Measurements from ENCODE around the gene SLC35E3. TPM values are rescaled to one million over a fixed set of nuclear protein-coding genes. Genes with fewer than 3 reads are reported as not detected.

Gene SLC35E3
- 1 to 10 TPM; 7.2 to 9.4 TPM for total RNA-seq
- long read RNA-seq, full-length matches to known transcripts: 26 of 32 reads
- long read RNA-seq, partial matches to known transcripts: 0 of 32 reads
- long read RNA-seq, other reads (novel, unspliced or antisense): 6 of 32 reads

DNA sequence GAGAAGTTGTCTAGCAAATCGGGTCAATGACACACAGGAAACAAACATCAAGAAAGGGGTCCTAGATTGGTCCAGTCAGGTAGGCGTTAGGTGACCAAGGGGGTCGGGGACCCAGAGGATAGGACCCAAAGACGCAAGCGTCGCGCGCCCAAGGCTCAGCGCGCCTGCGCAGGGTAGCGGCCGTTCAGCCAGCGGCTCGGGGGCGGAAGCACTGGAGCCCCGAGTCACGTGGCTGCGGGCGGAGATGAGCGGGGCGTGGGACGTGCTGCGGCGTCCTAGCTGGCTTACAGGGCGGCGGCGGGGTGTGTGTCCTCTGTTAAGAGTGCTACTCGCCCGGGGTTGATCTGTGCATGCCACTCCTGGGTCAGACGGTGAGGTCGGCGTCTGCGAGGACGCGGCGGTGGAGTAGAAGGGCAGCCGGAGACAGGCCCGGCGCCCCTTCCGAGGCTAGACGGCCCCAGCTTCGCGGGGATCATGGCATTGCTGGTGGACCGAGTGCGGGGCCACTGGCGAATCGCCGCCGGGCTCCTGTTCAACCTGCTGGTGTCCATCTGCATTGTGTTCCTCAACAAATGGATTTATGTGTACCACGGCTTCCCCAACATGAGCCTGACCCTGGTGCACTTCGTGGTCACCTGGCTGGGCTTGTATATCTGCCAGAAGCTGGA, at the start of gene SLC35E3:
SLC35E3 (plus strand) TSS at position 273 of the 668 bp plus-strand sequence; CDS start at position 475, 202 bp downstream.
- intact Hi-C loops (cut with DNase I, micrococcal nuclease): no loop called here
- DNase-seq: peak; percentile 94 to 96
- peak; percentile 99 for ATAC-seq

DNA sequence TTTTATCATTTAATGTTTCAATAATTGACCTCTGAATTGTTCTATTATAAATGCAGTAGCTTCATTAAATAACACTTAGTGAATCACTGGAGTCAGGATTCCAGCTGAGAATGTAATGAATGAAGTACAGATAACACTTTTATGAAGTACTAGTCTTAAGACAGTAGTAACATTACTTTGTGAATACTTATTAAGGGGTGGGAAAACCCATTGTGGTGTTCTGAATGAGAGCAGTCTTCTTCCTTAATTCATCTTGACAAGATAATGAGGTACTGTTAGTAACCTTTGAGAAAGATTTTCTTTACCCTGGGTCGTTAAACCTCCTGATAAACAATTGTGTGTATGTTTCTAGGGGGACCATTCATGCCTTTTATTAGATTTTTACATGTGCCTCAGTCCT, 46.5 kb upstream of the SLC35E3 start:
- DNase-seq (no peak), ATAC-seq (no peak)
- intact Hi-C loops (cut with DNase I, micrococcal nuclease): no loop called here

DNA sequence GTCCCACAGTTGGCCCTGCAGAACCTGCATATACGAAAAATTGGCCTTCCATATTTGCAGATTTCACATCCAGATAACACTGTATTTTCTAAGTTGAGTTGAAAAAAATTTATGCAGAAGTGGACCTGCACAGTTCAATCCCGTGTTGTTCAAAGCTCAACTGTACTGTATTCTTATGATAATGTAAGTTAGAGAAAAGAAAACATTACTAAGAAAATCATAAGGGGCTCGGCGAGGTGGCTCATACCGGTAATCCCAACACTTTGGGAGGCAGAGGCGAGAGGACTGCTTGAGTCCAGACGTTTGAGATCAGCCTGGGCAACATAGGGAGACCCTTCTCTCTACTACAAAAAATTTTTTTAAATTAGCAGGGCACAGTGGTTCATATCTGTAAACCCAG, 18.2 kb upstream of the SLC35E3 start:
- ATAC-seq (no peak), DNase-seq (no peak)
- intact Hi-C loops (cut with DNase I, micrococcal nuclease): no loop called here

DNA sequence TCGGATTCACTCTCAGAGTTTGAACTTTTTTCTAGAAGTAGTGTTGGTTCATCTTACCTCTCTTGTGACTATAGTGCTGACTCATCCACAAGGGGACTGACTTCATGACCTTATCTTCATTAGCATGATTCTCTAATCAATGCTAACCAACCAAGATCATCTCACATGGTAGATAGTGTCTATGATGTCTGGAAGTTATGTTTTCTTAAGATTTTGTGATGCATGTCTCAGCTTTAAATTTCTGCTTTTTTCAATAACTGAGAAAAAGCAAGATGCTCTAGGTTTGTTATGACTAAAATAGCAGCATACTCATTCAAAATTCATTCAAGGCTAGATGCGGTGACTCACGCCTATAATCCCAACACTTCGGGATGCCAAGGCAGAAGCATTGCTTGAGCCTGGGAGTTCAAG, 12.3 kb upstream of the SLC35E3 start:
- ATAC-seq: no peak
- intact Hi-C loops (cut with DNase I, micrococcal nuclease): no loop called here
- DNase-seq: no peak

DNA sequence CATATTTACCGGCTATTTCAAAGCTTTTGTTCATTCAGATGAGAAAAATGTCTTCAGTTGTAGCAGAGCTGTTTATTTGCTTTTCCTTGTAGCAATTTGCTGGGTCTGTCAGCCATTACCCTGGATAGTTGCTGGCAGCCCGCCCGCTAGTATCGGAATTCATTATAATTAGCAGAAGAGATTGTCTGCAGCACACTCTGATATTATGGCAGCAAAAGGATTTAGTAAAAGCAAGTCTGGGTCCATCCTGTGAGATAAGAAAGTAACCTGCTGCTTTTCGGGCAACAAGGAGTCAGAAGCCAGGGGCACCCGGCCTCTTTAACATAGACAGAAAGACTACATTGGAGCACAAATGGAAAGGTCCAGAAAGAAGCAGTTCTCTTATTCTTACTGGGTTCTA, 6.1 kb upstream of the SLC35E3 start:
- ATAC-seq: no peak
- intact Hi-C loops (cut with DNase I, micrococcal nuclease): no loop called here
- no peak for DNase-seq

DNA sequence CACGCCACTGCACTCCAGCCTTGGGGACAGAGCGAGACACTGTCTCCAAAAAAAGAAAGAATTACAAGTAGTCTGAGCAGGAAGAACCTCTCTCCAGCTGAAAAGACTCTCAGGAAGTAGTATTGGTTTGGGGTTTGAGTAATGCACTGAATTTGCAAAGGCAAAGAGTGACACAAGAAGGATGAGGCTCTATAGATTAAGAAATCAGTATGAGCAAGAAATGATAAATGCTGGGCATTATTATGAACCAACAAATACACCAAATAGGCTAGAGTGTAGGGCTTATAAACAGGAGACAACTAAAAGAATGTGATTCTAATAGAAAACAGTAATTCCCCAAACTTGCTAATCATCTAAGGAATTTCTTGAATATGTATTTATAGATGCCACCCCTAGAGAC, 2.6 kb upstream of the SLC35E3 start:
- intact Hi-C loops (cut with DNase I, micrococcal nuclease): no loop called here
- ATAC-seq (no peak), DNase-seq (no peak)

DNA sequence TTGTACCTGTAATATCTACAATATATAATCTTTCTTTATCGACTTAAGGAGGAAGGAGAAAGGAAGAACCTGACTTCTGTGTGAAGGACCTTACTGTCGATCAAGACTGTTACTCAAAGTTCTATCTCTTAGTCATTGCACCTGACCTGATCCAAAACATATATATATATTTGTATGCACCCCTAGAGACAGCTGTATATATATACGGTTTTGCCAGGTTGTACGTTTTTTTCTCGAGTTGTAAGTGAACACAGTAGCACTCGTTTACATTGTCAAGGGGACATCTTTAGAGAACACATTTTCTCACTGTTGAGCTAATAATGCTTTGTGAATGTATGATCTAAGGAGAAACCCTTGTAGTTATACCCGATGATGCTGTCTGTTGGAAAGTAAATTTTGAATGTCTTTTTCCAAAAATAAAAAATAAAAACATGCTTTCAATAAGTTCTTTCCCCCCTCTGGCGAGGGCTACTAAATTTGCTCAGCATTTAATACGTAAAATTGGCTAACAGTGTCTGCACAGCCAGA, 536 bp upstream of the SLC35E3 start:
- intact Hi-C loops (cut with DNase I, micrococcal nuclease): no loop called here
- ATAC-seq (peak; percentile 1), DNase-seq (no peak)

DNA sequence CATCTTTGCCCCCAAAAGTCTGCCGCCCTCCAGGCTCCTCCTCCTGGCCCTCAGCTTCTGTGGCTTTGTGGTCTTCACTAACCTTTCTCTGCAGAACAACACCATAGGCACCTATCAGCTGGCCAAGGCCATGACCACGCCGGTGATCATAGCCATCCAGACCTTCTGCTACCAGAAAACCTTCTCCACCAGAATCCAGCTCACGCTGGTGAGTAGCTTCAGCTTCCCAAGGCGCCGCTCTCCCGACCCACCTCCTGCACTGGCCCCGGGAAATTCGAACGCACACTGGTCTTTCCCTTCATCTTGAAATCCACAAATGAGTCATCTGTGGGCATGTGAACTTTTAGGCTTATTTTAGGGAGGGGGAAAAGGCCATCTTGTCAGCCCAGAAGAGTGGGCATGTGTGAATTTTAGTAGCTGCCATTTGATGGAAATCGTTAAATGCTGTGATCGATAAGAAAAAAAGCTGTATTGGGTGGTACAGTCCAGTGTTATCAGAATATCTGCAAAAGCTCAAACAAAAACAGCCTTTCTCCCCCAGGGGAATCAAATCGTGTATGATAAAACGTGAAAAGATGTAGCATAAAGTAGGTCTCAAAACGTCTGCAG, 700 bp downstream of the SLC35E3 start:
- ATAC-seq (peak; percentile 70), DNase-seq (peak; percentile 68 to 75)
- intact Hi-C loops (cut with DNase I, micrococcal nuclease): no loop called here

DNA sequence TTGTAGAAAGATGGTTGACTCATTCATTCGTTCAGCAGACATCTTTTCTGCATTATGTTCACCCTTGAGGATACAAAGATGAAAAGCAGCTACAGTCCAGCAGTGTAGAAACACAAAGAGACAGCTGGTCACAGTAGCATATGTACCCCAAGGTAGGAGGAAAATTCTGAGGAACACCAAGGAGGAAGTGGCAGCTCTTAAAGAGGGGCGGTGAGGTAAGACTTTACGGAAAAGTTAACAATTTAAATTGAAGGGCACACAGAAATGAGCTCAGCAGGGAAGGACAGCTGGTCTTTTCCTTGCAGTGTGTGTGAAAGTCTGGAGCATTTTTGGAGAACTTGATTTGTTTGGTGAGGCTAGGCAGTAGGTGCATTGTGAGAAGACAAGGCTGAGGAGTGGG, 3.5 kb downstream of the SLC35E3 start:
- ATAC-seq (no peak), DNase-seq (no peak)
- intact Hi-C loops (cut with DNase I, micrococcal nuclease): no loop called here

DNA sequence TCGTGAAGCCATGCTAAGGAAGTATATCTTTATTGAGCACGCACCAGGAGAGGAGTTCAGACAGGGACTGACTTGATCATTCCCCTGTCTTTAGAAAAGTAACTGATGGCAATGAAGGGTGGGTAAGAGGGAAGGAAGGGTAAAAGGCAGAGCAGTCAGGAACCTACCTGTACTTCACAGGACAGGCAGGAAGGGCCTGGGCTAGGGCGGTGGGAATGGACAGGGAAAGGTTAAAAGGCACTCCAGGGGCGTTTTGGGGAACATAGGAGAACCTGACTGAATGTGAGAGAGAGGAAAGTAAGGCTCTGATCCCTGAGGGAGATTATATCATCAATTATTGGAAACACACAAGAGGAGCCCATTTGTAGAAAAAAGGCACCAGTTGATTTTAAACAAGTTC, 3.9 kb downstream of the SLC35E3 start:
- intact Hi-C loops (cut with DNase I, micrococcal nuclease): no loop called here
- no peak for ATAC-seq
- no peak for DNase-seq

DNA sequence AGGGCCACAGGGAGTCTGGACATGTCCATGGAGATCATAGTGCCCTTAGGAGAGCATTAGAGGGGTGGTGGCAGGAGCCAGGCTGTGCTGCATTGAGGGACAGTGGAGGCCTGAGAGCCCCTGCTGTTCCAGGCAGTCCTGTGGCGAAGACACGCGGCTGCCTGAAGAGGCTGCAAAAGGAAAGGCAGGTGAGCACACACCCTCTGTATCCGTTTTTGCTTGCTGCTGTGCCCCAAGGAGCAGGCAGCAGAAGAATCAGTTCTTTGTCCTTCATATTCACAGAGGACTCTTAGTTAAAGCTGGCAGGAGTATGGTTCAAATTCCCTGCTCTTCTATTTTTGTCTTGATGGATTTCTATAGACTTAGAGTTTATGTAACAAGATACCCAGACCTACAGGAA, 4.5 kb downstream of the SLC35E3 start:
- no peak for ATAC-seq
- intact Hi-C loops (cut with DNase I, micrococcal nuclease): no loop called here
- DNase-seq: no peak

DNA sequence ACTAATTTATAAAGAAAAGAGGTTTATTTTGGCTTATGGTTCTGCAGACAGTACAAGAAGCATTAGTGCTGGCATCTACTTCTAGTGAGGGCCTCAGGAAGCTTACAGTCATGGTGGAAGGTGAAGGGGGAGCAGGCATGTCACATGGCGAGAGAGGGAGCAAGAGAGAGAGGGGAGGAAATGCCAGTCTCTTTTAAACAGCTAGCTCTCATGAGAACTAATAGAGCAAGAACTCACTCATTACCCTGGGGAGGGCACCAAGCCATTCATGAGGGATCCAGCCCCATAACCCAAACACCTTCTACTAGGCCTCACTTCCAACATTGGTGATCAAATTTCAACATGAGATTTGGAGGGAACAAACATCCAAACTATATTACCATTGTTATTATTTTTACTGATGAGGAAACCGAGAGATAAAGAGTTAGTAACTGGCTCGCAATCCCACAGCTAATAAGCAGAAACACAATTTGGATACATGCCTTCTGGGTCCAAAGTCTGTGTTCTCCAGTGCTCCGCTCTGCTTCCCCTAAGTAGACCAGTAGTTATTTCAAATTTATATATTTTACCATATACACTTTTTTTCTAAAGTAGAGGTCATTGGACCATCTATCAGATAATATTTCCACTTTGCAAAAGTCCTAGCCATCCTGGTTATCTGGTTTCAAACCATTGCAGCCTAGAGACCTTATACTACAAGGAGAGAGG, 9.7 kb downstream of the SLC35E3 start:
- intact Hi-C loops (cut with DNase I, micrococcal nuclease): no loop called here
- ATAC-seq (no peak), DNase-seq (no peak)

DNA sequence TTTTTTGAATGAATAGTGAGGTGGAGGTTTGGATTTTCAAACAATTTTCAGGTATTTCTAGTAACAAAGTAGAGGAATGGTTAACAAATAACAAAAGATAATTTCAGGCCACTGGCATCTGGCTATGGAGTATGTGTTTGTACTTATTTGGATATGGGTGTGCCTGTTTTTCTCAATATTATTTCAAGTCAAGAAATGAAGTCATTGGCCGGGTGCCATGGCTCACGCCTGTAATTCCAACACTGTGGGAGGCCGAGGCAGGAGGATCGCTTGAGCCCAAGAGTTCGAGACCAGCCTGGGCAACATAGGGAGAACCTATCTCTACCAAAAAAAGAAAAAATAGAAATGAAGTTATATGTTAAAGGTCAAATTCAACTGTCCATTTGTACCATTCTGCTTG, 13.9 kb downstream of the SLC35E3 start:
- intact Hi-C loops (cut with DNase I, micrococcal nuclease): no loop called here
- ATAC-seq (no peak), DNase-seq (no peak)

DNA sequence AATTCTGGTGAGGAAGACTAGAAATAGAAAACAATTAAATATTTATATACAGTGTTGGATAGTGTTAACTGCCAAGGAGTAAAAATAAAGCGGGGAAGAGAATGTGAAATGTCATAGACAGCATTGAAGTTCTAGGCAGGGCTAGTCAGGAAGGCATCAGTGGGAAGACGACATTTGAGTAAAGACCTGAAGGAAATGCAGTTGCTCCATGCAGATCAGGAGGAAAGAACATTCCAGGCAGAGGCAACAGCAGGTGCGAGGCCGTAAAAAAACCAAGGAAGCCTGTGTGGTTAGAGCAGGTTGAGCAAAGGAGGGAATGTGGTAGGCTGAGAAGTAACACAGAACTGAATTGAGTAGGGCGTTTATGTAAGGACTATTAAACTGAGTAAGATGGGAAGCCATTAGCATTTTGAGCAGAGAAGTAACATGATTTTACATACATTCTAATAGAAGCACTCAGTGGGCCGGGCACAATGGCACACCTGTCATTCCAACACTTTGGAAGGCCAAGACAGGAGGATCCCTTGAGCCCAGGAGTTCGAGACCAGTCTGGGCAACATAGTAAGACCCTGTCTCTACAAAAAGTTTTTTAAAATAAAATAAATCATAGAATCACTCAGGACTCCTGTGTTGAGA, 14.9 kb downstream of the SLC35E3 start:
- ATAC-seq (peak; percentile 42), DNase-seq (no peak)
- intact Hi-C loops (cut with DNase I, micrococcal nuclease): no loop called here

DNA sequence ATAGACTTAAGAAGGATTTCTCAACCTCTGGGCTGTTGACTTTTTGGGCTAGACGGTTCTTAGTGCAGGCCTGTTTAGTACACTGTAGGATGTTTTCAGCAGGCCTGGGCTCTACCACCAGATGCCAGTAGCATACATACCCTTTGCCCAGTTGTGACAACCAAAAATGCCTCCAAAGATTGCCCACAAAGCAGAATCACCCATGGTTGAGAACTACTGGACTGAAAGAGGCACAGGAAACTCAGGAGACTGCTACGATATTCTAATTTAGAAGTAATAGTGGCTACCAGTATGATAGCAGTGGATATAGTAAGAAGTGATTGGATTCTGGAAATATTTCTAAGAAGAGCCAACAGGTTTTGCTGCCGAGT, 15.5 kb downstream of the SLC35E3 start:
- intact Hi-C loops (cut with DNase I, micrococcal nuclease): no loop called here
- DNase-seq (no peak), ATAC-seq (no peak)

DNA sequence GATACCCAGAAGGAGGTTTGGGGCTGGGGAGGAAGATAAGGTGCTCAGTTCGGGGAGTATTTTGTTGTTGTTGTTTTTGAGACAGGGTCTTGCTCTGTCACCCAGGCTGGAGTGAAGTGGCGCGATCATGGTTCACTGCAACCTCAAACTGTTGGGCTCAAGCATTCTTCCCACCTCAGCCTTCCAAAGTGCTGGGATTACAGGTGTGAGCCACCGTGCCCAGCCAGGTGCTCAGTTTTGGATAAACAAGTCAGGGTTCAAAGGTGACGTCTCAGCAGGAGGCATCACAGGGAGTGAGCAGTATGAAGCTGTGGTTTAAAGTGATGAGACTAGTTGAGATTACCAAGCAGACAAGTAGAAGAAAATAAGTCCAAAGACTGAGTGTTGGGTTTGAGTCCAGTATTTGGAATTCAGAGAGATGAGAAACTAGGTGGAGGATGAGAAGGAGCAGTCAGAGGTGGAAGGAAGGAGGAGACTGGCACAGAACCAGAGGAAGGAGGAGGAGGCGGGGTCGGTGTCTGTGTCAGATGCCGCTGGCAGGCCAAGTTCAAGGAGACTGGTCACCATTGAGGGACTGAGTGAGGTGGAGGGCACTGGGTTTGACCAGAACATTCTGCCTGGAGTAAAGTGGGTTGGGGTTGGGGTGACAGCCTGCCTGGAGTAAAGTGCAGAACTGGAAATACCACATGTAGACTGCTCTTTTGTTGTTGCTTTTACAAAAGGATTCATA, 16.1 kb downstream of the SLC35E3 start:
- ATAC-seq (no peak), DNase-seq (no peak)
- intact Hi-C loops (cut with DNase I, micrococcal nuclease): no loop called here

DNA sequence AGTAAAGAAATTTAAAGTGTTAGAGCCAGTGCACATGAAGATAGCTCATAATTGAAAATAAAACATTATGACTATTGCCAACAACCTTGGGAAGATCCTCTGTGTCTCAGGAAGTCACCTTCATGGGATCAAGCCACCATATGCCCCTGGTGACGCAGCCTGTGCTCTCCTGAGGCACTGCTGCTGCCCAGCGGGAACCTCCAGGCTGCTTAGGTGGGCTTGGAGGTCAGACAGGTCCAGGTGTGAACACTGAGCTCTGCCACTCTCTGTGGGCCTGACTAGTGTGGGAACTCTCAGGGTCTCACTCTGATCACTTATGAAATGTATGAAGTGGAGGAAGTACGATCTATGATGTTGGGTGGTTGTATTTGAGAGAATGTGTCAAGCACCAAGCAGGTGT, 16.7 kb downstream of the SLC35E3 start:
- intact Hi-C loops (cut with DNase I, micrococcal nuclease): no loop called here
- no peak for DNase-seq
- ATAC-seq: no peak

DNA sequence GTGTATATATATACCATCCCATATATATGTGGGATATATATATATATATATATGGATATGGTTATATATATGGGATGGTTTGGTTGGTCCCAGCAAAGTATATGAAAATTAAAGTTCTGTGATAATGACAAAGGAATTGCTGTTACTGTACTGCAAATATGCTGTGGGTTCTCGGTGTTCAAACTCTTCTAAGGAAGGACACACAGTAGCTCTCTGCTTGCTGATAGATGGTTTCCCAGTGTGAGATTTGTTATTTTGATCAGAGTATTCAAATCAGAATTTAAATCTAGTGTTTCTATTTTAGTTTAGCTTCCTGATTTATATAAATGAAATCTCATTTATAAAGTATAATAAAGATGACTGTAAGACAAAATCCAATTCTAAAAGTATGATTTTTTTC, 19.7 kb downstream of the SLC35E3 start:
- no peak for DNase-seq
- ATAC-seq: no peak
- intact Hi-C loops (cut with DNase I, micrococcal nuclease): no loop called here

DNA sequence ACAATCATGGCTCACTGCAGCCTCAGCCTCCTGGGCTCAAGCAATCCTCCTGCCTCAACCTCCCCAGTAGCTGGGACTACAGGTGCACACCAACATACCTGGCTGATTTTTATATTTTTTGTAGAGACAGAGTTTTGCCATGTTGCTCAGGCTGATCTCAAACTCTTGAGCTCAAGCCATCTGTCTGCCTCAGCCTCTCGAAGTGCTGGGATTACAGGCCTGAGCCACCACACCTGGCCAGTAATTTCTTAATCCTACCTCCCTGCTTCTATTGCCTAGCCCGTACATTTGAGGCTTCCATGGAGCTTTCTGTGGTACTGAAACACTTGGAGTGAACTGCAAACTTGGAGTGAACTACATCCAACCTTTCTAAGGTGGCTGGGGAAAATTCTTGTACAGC, 20.7 kb downstream of the SLC35E3 start:
- ATAC-seq (no peak), DNase-seq (no peak)
- intact Hi-C loops (cut with DNase I, micrococcal nuclease): no loop called here
